ENCODE measurements around the gene MEI1. TPM values are rescaled to one million over a fixed set of nuclear protein-coding genes. Genes with fewer than 3 reads are reported as not detected.

Gene MEI1, protein sequence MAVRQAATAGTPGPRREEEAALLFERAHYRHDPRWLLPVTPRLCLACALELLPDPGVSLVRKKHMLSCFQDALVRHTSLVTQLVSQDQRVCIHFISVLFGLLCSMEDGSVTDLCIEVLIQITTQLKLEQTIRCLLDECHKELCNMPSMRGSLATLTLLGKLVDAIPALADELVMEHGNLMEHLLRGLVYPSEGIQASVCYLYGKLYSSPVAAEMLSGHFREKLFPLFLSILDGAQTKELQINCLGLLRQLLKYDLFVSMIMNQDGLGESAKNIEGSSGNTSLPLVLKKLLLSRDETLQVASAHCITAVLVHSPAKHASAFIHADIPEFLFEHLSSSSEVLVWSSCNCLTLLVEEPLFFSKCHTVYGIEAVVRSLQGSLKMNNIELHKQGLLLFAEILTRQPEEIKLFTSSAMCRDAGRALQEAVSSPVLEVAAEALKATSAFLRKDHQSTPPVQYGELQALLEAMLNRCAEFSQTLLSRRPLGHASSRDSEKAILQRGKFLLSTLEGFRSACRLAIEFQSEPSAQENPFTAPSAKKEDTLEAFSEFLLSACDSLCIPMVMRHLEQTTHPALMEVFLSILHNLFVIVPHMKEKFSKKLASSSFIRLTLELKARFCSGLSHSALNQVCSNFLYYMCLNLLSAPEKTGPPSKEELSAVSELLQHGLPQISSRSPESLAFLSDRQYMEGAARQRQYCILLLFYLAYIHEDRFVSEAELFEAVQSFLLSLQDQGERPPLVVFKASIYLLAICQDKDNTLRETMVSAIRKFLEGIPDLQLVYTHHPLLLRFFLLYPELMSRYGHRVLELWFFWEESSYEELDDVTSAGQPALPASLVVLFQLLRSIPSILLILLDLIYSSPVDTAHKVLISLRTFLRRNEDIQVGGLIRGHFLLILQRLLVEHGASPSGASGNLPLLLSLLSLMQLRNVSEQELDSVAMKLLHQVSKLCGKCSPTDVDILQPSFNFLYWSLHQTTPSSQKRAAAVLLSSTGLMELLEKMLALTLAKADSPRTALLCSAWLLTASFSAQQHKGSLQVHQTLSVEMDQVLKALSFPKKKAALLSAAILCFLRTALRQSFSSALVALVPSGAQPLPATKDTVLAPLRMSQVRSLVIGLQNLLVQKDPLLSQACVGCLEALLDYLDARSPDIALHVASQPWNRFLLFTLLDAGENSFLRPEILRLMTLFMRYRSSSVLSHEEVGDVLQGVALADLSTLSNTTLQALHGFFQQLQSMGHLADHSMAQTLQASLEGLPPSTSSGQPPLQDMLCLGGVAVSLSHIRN
- total RNA-seq: 1.5 and 3.4 TPM in 2 replicates

DNA sequence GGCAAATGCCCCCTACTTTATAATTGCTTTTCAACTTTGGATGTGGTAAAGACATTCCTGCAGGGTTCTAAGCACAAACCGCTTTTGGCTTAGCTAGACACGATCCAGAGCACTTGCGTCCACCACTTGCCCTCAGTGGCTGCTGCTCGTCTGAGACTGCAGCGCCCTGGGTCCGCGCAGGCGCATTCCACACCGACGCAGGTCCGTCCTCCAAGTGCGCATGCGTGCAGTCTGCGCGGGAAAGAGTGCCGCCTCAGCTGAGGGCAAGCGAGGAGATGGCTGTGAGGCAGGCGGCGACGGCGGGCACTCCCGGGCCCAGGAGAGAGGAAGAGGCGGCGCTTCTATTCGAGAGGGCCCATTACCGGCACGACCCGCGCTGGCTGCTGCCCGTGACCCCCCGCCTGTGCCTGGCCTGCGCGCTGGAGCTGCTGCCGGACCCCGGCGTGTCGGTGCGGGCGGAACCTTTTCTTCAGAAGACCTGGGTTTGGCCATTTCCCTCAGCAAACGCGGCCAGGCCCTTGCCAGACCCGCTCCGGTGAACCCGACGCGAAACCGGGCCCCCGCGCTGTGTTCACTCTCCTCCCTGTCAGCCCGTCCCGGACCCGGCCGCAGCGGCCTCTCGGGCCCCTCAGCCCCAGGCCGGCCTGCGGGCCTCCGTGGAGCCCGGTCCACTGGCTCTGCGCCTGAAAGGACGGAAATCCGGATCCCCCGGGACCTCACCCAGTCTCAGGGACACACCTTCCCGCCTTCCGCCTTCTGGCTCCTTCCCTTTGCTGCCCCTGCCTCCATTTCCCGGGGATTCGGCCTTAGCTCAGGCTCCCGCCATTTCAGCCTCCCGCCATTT is at the start of gene MEI1:
TSS of gene MEI1 (plus strand) at position 240 of the 844 bp plus-strand sequence. CDS start at position 276, 36 bp downstream.
- TF ChIP-seq, protein P1, sequence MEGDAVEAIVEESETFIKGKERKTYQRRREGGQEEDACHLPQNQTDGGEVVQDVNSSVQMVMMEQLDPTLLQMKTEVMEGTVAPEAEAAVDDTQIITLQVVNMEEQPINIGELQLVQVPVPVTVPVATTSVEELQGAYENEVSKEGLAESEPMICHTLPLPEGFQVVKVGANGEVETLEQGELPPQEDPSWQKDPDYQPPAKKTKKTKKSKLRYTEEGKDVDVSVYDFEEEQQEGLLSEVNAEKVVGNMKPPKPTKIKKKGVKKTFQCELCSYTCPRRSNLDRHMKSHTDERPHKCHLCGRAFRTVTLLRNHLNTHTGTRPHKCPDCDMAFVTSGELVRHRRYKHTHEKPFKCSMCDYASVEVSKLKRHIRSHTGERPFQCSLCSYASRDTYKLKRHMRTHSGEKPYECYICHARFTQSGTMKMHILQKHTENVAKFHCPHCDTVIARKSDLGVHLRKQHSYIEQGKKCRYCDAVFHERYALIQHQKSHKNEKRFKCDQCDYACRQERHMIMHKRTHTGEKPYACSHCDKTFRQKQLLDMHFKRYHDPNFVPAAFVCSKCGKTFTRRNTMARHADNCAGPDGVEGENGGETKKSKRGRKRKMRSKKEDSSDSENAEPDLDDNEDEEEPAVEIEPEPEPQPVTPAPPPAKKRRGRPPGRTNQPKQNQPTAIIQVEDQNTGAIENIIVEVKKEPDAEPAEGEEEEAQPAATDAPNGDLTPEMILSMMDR (IDR thresholded peaks at IDR 0.05; ENCODE audit: insufficient read depth, low read length, poor library complexity, severe bottlenecking): no peak
- Histone ChIP-seq H3K4me3 (ENCODE audit: low read depth, low read length) (no peak within 1 kb of the TSS), H3K36me3 (ENCODE audit: control insufficient read depth, insufficient read depth, low read length) (no peaks in the 10 kb centered on the region), H3K27me3 (ENCODE audit: control insufficient read depth, insufficient read depth, low read length) (no peaks in the 10 kb centered on the region)
- no peak for DNase-seq (ENCODE audit: low read depth)

GRCh38 chr22:41650229-41650628 is 49.1 kb upstream of the MEI1 start:
- Histone ChIP-seq H3K4me3 (ENCODE audit: low read depth, low read length) (no peak overlapping the region), H3K27me3 (ENCODE audit: control insufficient read depth, insufficient read depth, low read length) (no peaks in the 10 kb centered on the region), H3K36me3 (ENCODE audit: control insufficient read depth, insufficient read depth, low read length) (peaks cover 10% of the 10 kb centered on the region)
- TF ChIP-seq, protein P1 (IDR thresholded peaks at IDR 0.05; ENCODE audit: insufficient read depth, low read length, poor library complexity, severe bottlenecking): no peak
- no peak for DNase-seq (ENCODE audit: low read depth)

- Histone ChIP-seq H3K27me3 (ENCODE audit: control insufficient read depth, insufficient read depth, low read length) (no peaks in the 10 kb centered on the region), H3K4me3 (ENCODE audit: low read depth, low read length) (no peak overlapping the region), H3K36me3 (ENCODE audit: control insufficient read depth, insufficient read depth, low read length) (peaks cover 10% of the 10 kb centered on the region)
- no peak for DNase-seq (ENCODE audit: low read depth)
- TF ChIP-seq, protein P1 (IDR thresholded peaks at IDR 0.05; ENCODE audit: insufficient read depth, low read length, poor library complexity, severe bottlenecking): no peak
Observed at GRCh38 chr22:41650821-41651220, 48.5 kb upstream of the MEI1 start.

- Histone ChIP-seq H3K4me3 (ENCODE audit: low read depth, low read length) (no peak overlapping the region), H3K36me3 (ENCODE audit: control insufficient read depth, insufficient read depth, low read length) (peaks cover 10% of the 10 kb centered on the region), H3K27me3 (ENCODE audit: control insufficient read depth, insufficient read depth, low read length) (no peaks in the 10 kb centered on the region)
- DNase-seq (ENCODE audit: low read depth): no peak
- TF ChIP-seq, protein P1 (IDR thresholded peaks at IDR 0.05; ENCODE audit: insufficient read depth, low read length, poor library complexity, severe bottlenecking): no peak
Observed at GRCh38 chr22:41654322-41654721, 45.0 kb upstream of the MEI1 start.

- TF ChIP-seq, protein P1 (IDR thresholded peaks at IDR 0.05; ENCODE audit: insufficient read depth, low read length, poor library complexity, severe bottlenecking): no peak
- Histone ChIP-seq H3K4me3 (ENCODE audit: low read depth, low read length) (no peak overlapping the region), H3K27me3 (ENCODE audit: control insufficient read depth, insufficient read depth, low read length) (no peaks in the 10 kb centered on the region), H3K36me3 (ENCODE audit: control insufficient read depth, insufficient read depth, low read length) (peaks cover 8% of the 10 kb centered on the region)
- DNase-seq (ENCODE audit: low read depth): no peak
Observed at GRCh38 chr22:41656556-41656955, 42.7 kb upstream of the MEI1 start.

Data from kidney epithelial cell (primary cell).